B cell (primary cell): Measurements from ENCODE around the gene THBD.

Experiments used
- CTCF ChIP-seq: fragments of 200-600 bp; IDR thresholded peaks from one replicate; pipeline ENCODE4 v1.8.0; 2022; ENCODE audit warnings: antibody characterized with exemption, mild to moderate bottlenecking
- EZH2 ChIP-seq: IDR thresholded peaks from 2 replicates; pipeline ENCODE4 v1.6.1; 2012; ENCODE audit warnings: borderline replicate concordance, low read depth, mild to moderate bottlenecking, moderate library complexity, low read length; ENCODE audit not compliant: insufficient read depth, poor library complexity, severe bottlenecking

DNA sequence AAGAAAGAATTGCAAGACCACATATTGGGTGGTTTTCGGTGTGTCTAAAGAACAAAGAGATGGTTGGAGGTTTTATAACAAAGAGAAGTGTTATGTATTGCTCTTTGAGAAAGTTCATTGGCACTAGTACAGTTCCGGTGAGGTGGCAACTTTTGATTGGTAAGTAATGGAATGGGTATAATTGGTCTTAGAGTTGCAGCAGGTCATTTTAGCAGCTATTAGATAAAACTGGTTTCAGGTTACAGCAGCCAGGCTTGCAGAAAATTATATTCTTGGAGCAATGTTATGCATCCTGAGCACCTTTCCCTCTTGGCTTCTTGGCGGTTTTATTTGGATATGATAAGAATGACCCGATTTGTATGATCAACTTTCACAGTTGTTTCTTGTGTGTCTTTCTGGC lies 26.6 kb downstream of the THBD start:
- TF ChIP-seq CTCF (no peak), EZH2 (no peak)
